Occipital lobe (tissue), 3 donors: Measurements from ENCODE around the gene KCND1. TPM values are rescaled to one million over a fixed set of nuclear protein-coding genes. Genes with fewer than 3 reads are reported as not detected.

ENCODE experiments used
- DNase-seq: peaks from one replicate; lab custom pipeline; 2025; lab: John Stamatoyannopoulos, UW
- small RNA-seq: library from RNA; depleted of rRNA; stranded (forward); fragments of <200 nt; gene quantifications from one replicate; pipeline ENCODE3, GENCODE V24; 2014
- total RNA-seq: library from RNA; depleted of rRNA; stranded (reverse); fragments of >200 nt; gene quantifications from one replicate; pipeline ENCODE4 v1.2.3, GENCODE V29; 2014

KCND1 gene
- total RNA-seq, 1 donor from 2014 or later = 1.1 TPM

GRCh38 chrX:48913605-48914366 is 57.9 kb downstream of the KCND1 start:
- DNase-seq = no peak

- peak; percentile 61 for DNase-seq
Observed at GRCh38 chrX:48911412-48912182, 60.0 kb downstream of the KCND1 start, which contains the start of gene SLC35A2. SLC35A2 (minus strand) TSS chrX:48911646; CDS start chrX:48911636, 10 bp downstream.

Small RNA genes lying within 50 kb of the gene (small RNA-seq; reads per million reads assigned to genes)
- gene RNU6-722P = not detected

Other genes with a start within 250 kb of the KCND1 start
- gene GLOD5, start 210.1 kb downstream of the KCND1 start, total RNA-seq = not detected
- gene GATA1, start 185.3 kb downstream of the KCND1 start, total RNA-seq = 0.31 TPM
- gene HDAC6, start 169.8 kb downstream of the KCND1 start, total RNA-seq = 64.1 TPM
- not detected for gene ERAS, start 145.3 kb downstream of the KCND1 start, total RNA-seq
- gene PCSK1N, start 136.2 kb downstream of the KCND1 start, total RNA-seq = 48.7 TPM
- gene TIMM17B, start 74.1 kb downstream of the KCND1 start, total RNA-seq = 27.9 TPM
- gene PQBP1, start 73.9 kb downstream of the KCND1 start, total RNA-seq = 26.8 TPM
- 8.7 TPM for gene SLC35A2, start 60.2 kb downstream of the KCND1 start, total RNA-seq
- 10.6 TPM for gene PIM2, start 52.8 kb downstream of the KCND1 start, total RNA-seq
- 18.1 TPM for gene OTUD5, start 14.2 kb downstream of the KCND1 start, total RNA-seq
- gene GRIPAP1, start 30.4 kb upstream of the KCND1 start, total RNA-seq = 29.9 TPM
- 8.1 TPM for gene TFE3, start 71.5 kb upstream of the KCND1 start, total RNA-seq
- 2.0 TPM for gene CCDC120, start 87.2 kb upstream of the KCND1 start, total RNA-seq
- gene PRAF2, start 102.2 kb upstream of the KCND1 start, total RNA-seq = 3.0 TPM
- gene WDR45, start 108.0 kb upstream of the KCND1 start, total RNA-seq = 23.9 TPM
- gene GPKOW, start 151.9 kb upstream of the KCND1 start, total RNA-seq = 18.2 TPM
- gene MAGIX, start 190.9 kb upstream of the KCND1 start, total RNA-seq = 3.4 TPM
- gene PLP2, start 200.1 kb upstream of the KCND1 start, total RNA-seq = 0.62 TPM
- 0.47 TPM for gene PRICKLE3, start 214.5 kb upstream of the KCND1 start, total RNA-seq
- 158 TPM for gene SYP, start 228.3 kb upstream of the KCND1 start, total RNA-seq